Ovary (tissue), 9 donors: ENCODE data around the gene NUMA1. TPM values are rescaled to one million over a fixed set of nuclear protein-coding genes. Genes with fewer than 3 reads are reported as not detected.

ENCODE experiments used
- DNase-seq, 5 donors: peaks; one replicate each; pipeline ENCODE4 v3.0.0-alpha.2; 2019 to 2020
- H3K27ac ChIP-seq, 2 donors: fragments of 200-600 bp; one replicate each; pipeline versions ENCODE4 v1.5.1 to v1.8.0; 2019 to 2022
- H3K27me3 ChIP-seq: fragments of 200-600 bp; one replicate; pipeline ENCODE4 v1.8.0; 2022
- H3K36me3 ChIP-seq: fragments of 200-600 bp; sonication (generic); one replicate; pipeline ENCODE4 v1.5.1; 2019
- H3K4me1 ChIP-seq: one replicate; pipeline ENCODE4 v1.8.1; 2013; ENCODE audit warnings: mild to moderate bottlenecking, moderate library complexity; ENCODE audit not compliant: insufficient read depth
- H3K4me3 ChIP-seq: fragments of 200-600 bp; sonication (generic); one replicate; pipeline ENCODE4 v1.5.1; 2017
- H3K9me3 ChIP-seq, 2 donors: fragments of 200-600 bp in 1 of 2; sonication (generic) in 1 of 2; one replicate each; pipeline versions ENCODE4 v1.5.1 to v1.8.1; 2013 to 2019; ENCODE audit warnings: mild to moderate bottlenecking in 1 of 2, moderate library complexity in 1 of 2
- CTCF ChIP-seq, 3 donors: fragments of 450-650 bp in 2 of 3; fragments of 200-600 bp in 1 of 3; IDR thresholded peaks; one replicate each; pipeline versions ENCODE4 v1.5.1 to v1.8.0; 2016 to 2022; ENCODE audit warnings: antibody characterized with exemption in 3 of 3, mild to moderate bottlenecking in 1 of 3
- EP300 ChIP-seq: sonication (generic); formaldehyde crosslinking; IDR thresholded peaks from one replicate; pipeline ENCODE4 v1.6.1; 2017; ENCODE audit warnings: antibody characterized with exemption
- POLR2A ChIP-seq: fragments of 450-650 bp; IDR thresholded peaks from one replicate; pipeline ENCODE4 v1.6.1; 2017; ENCODE audit warnings: antibody characterized with exemption, mild to moderate bottlenecking, moderate library complexity
- WGBS, 3 donors: extraction: QIAGEN DNeasy Blood & Tissue Kit in 1 of 3; methylation state at CpG; one replicate each; pipeline versions ENCODE4 v1.1.5 to v1.1.7; 2013 to 2017; 5-methylcytosine and 5-hydroxymethylcytosine counted together
- intact Hi-C, 4 donors: fragments of 100-400 bp; cut with DNase I; formaldehyde crosslinking; loops; one replicate each; pipeline versions ENCODE4 v1.11.0 to v1.15.1; 2022 to 2023
- polyA plus RNA-seq, 2 donors: library from polyadenylated mRNA; stranded (reverse); fragments of 200-250 nt in 1 of 2; fragments of 350-450 nt in 1 of 2; fragmentation: Illumina TruSeq in 1 of 2; extraction: RNeasy Lipid Tissue Mini Kit (QIAGEN cat#74804) in 1 of 2; gene quantifications; one replicate each; pipeline ENCODE4 v1.2.3, GENCODE V29; 2013 to 2014
- total RNA-seq, 7 donors: library from RNA; depleted of rRNA in 2 of 7; stranded (reverse); fragments of >200 nt in 2 of 7; fragmentation: NEBNext Ultra II Directional in 3 of 7; extraction: Animal tissue kit (Norgen Biotek cat#: 25700) in 3 of 7; gene quantifications; one replicate each; pipeline versions ENCODE4 v1.1.0 to v1.2.4, GENCODE V29; 2016 to 2023
- donor health status: DM: no; HTN: no; CAD: no; lungs with moderate emphysema.
- donor health status: DM: no; HTN: no; CAD: no.
- donor health status: Bipolar disorder and iron deficiency.
- donor health status: DM: yes; HTN: yes; CAD: no.
- donor health status: DM: no; HTN: no; CAD: no.
- donor health status: DM: yes; HTN: yes; CAD: no.

Gene NUMA1
- total and polyA plus RNA-seq, 9 donors = 156 to 270 (median 235) TPM

- no peak for DNase-seq
- 66 to 74% (median 71%) methylated on average over 2 of the region's 2 CpGs for WGBS, 3 donors
- no peaks in the 10 kb centered on the region for H3K4me1 ChIP-seq
- H3K36me3 ChIP-seq = no peaks in the 10 kb centered on the region
- no peaks in the 10 kb centered on the region for H3K9me3 ChIP-seq
- intact Hi-C loops = no loop called here
- H3K27me3 ChIP-seq = no peaks in the 10 kb centered on the region
- H3K4me3 ChIP-seq = no peak overlapping the region
- TF ChIP-seq POLR2A = no peak
- no peak for TF ChIP-seq EP300
- TF ChIP-seq CTCF (IDR thresholded peaks at IDR 0.05) = no peak
- H3K27ac ChIP-seq = no peak overlapping the region
Measured at GRCh38 chr11:72120930-72121329, 40.6 kb upstream of the NUMA1 start.

GRCh38 chr11:72119198-72119597 is 38.9 kb upstream of the NUMA1 start:
- TF ChIP-seq EP300 (no peak), CTCF (IDR thresholded peaks at IDR 0.05) (no peak), POLR2A (no peak)
- no peaks in the 10 kb centered on the region for H3K9me3 ChIP-seq
- H3K27ac ChIP-seq = no peak overlapping the region
- H3K27me3 ChIP-seq = no peaks in the 10 kb centered on the region
- H3K36me3 ChIP-seq = no peaks in the 10 kb centered on the region
- H3K4me3 ChIP-seq = no peak overlapping the region
- intact Hi-C loops = no loop called here
- 58 to 63% (median 62%) methylated on average over 6 of the region's 6 CpGs for WGBS, 3 donors
- no peak for DNase-seq
- no peaks in the 10 kb centered on the region for H3K4me1 ChIP-seq

GRCh38 chr11:72116019-72116755 is 35.8 kb upstream of the NUMA1 start:
- TF ChIP-seq CTCF (IDR thresholded peaks at IDR 0.05) = no peak
- TF ChIP-seq POLR2A = no peak
- no peak for TF ChIP-seq EP300
- no peak overlapping the region for H3K27ac ChIP-seq
- H3K27me3 ChIP-seq = no peaks in the 10 kb centered on the region
- peaks cover 2% of the 10 kb centered on the region for H3K4me1 ChIP-seq
- WGBS, 3 donors = 90 to 94% (median 91%) methylated on average over 6 of the region's 6 CpGs
- H3K9me3 ChIP-seq = no peaks in the 10 kb centered on the region
- intact Hi-C loops = no loop called here
- H3K36me3 ChIP-seq = no peaks in the 10 kb centered on the region
- no peak for DNase-seq
- no peak overlapping the region for H3K4me3 ChIP-seq

GRCh38 chr11:72114570-72114969 is 34.2 kb upstream of the NUMA1 start:
- WGBS, 3 donors = 95 to 98% (median 96%) methylated on average over 1 of the region's 1 CpG
- H3K27ac ChIP-seq = no peak overlapping the region
- TF ChIP-seq CTCF (IDR thresholded peaks at IDR 0.05) (no peak), POLR2A (no peak), EP300 (no peak)
- peaks cover 2% of the 10 kb centered on the region for H3K4me1 ChIP-seq
- H3K36me3 ChIP-seq = no peaks in the 10 kb centered on the region
- no peaks in the 10 kb centered on the region for H3K27me3 ChIP-seq
- no peaks in the 10 kb centered on the region for H3K9me3 ChIP-seq
- no peak for DNase-seq
- intact Hi-C loops = no loop called here
- H3K4me3 ChIP-seq = no peak overlapping the region
